Breast epithelium (tissue), 4 donors: Measurements from ENCODE around the gene COL15A1. TPM values are rescaled to one million over a fixed set of nuclear protein-coding genes. Genes with fewer than 3 reads are reported as not detected.
A peak's percentile ranks its signal among the peaks of the same experiment; 100 is the strongest.

Experiments
- DNase-seq, 2 donors: peaks; one replicate each; pipeline ENCODE4 v3.0.0-alpha.2; 2019; ENCODE audit warnings: low spot score in 2 of 2
- H3K27ac ChIP-seq, 2 donors: fragments of 200-600 bp; sonication (generic) in 1 of 2; one replicate each; pipeline ENCODE4 v1.5.1; 2016 to 2019; ENCODE audit warnings: mild to moderate bottlenecking in 1 of 2
- H3K27me3 ChIP-seq, 2 donors: fragments of 200-600 bp; sonication (generic) in 1 of 2; one replicate each; pipeline versions ENCODE4 v1.5.1 to v1.6.0; 2017 to 2019; ENCODE audit warnings: control low read depth in 1 of 2, mild to moderate bottlenecking in 1 of 2
- H3K36me3 ChIP-seq: fragments of 200-600 bp; one replicate; pipeline ENCODE4 v1.5.1; 2019
- H3K4me1 ChIP-seq, 2 donors: fragments of 200-600 bp; sonication (generic); one replicate each; pipeline ENCODE4 v1.5.1; 2016 to 2019; ENCODE audit warnings: control low read depth in 1 of 2
- H3K4me3 ChIP-seq, 3 donors: fragments of 200-600 bp; sonication (generic); 1 replicate in 2 of 3; 2 replicates in 1 of 3; pipeline ENCODE4 v1.5.1; 2016 to 2019; ENCODE audit warnings: mild to moderate bottlenecking in 3 of 3, moderate library complexity in 2 of 3
- H3K9me3 ChIP-seq, 2 donors: fragments of 200-600 bp; sonication (generic) in 1 of 2; one replicate each; pipeline ENCODE4 v1.5.1; 2016 to 2019; ENCODE audit warnings: control low read depth in 1 of 2
- POLR2A ChIP-seq: fragments of 450-650 bp; IDR thresholded peaks from one replicate; pipeline ENCODE4 v1.6.1; 2016; ENCODE audit warnings: antibody characterized with exemption, mild to moderate bottlenecking, moderate library complexity
- POLR2AphosphoS5 ChIP-seq, 3 donors: sonication (generic); formaldehyde crosslinking; IDR thresholded peaks; one replicate each; pipeline ENCODE4 v1.6.1; 2017; ENCODE audit warnings: antibody characterized with exemption in 3 of 3
- intact Hi-C: fragments of 100-400 bp; cut with DNase I; formaldehyde crosslinking; loops from one replicate; pipeline ENCODE4 v1.15.1; 2023; ENCODE audit warnings: low total_unique reads
- total RNA-seq, 3 donors: library from RNA; depleted of rRNA; stranded (reverse); fragments of >200 nt; gene quantifications; one replicate each; pipeline ENCODE4 v1.1.0, GENCODE V29; 2016
- TF ChIP-seq, protein P1 (sequence below), 3 donors: fragments of 450-650 bp; IDR thresholded peaks; one replicate each; pipeline ENCODE4 v1.5.1; 2016 to 2017; ENCODE audit warnings: antibody characterized with exemption in 3 of 3, mild to moderate bottlenecking in 3 of 3, moderate library complexity in 3 of 3

Gene COL15A1
- total RNA-seq, 3 donors from 2014 or later, result 13.9 to 47.8 (median 32.4) TPM

DNA sequence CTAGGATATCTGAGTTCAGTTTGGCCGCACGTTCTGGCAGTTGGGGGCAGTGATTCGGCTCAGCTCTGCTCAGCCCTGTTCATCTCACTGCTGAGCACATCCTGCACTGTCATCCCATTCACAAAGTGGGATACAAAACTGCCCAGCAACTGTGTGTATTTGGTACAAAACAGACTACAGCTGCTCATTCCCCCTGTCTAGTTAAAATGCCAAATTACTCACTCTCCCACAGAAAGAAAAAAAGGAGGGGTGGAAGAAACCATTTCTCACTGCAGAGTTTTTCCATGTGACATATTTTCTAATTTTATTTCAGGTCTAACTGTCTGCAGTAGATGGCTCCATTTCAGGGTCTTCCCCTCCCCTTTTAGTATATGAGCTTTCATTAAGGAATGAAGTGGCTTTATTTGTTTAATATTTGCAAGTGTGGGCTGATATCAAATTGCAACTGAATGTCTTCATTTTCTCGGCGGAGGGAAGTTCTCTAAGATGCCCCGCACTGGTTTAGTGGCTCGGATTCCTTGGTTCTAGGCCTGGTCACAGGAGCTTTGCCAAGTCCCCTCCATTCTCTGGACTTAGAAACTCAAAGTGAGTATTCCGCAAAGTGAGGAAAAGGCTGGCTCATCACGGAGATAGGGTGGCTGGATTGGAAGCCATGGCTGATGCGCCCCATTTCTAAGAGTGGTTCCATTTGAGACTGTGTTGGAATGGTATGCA, 14.7 kb downstream of the COL15A1 start:
- peak overlapping the region in 1 of 2 donors; percentile 76 for H3K27ac ChIP-seq
- no peak for DNase-seq
- TF ChIP-seq, protein P1, sequence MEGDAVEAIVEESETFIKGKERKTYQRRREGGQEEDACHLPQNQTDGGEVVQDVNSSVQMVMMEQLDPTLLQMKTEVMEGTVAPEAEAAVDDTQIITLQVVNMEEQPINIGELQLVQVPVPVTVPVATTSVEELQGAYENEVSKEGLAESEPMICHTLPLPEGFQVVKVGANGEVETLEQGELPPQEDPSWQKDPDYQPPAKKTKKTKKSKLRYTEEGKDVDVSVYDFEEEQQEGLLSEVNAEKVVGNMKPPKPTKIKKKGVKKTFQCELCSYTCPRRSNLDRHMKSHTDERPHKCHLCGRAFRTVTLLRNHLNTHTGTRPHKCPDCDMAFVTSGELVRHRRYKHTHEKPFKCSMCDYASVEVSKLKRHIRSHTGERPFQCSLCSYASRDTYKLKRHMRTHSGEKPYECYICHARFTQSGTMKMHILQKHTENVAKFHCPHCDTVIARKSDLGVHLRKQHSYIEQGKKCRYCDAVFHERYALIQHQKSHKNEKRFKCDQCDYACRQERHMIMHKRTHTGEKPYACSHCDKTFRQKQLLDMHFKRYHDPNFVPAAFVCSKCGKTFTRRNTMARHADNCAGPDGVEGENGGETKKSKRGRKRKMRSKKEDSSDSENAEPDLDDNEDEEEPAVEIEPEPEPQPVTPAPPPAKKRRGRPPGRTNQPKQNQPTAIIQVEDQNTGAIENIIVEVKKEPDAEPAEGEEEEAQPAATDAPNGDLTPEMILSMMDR (IDR thresholded peaks at IDR 0.05), result no peak
- TF ChIP-seq POLR2AphosphoS5 (IDR thresholded peaks at IDR 0.05) (no peak), POLR2A (no peak)
- H3K27me3 ChIP-seq, result no peaks in the 10 kb centered on the region
- peaks cover 0 to 11% of the 10 kb centered on the region in 2 donors for H3K9me3 ChIP-seq
- H3K36me3 ChIP-seq, result no peaks in the 10 kb centered on the region
- intact Hi-C loops, result no loop called here
- no peak overlapping the region for H3K4me3 ChIP-seq
- H3K4me1 ChIP-seq, result no peaks in the 10 kb centered on the region

DNA sequence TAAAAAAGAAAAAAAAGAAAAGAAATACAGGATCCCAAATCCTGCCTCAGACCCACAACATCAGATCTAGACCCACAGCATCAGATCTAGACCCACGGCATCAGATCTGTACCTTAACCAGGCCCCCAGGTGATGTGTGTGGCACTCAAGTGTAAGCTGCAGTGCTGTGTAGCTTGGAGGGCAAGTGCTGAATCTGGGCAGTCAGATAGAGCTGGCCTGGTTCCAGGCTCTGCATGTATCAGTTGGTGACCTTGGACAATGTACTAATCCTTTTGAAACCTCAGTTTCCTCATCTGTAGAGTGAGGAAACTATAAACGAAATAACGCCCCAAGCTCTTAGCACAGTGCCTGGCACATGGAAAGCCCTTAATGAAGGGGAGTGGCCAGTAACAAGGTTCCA, 16.7 kb downstream of the COL15A1 start:
- TF ChIP-seq POLR2AphosphoS5 (IDR thresholded peaks at IDR 0.05), result no peak
- TF ChIP-seq, protein P1 (IDR thresholded peaks at IDR 0.05), result no peak
- TF ChIP-seq POLR2A, result no peak
- intact Hi-C loops, result loop anchor here (10.0 kb wide), 1 partner anchor 66 kb away; no protein-coding TSS in a partner anchor
- H3K27me3 ChIP-seq, result no peaks in the 10 kb centered on the region
- no peak for DNase-seq
- H3K36me3 ChIP-seq, result no peaks in the 10 kb centered on the region
- no peaks in the 10 kb centered on the region for H3K4me1 ChIP-seq
- peaks cover 0 to 11% of the 10 kb centered on the region in 2 donors for H3K9me3 ChIP-seq
- no peak overlapping the region for H3K4me3 ChIP-seq
- H3K27ac ChIP-seq, result peak overlapping the region in 1 of 2 donors; percentile 32

DNA sequence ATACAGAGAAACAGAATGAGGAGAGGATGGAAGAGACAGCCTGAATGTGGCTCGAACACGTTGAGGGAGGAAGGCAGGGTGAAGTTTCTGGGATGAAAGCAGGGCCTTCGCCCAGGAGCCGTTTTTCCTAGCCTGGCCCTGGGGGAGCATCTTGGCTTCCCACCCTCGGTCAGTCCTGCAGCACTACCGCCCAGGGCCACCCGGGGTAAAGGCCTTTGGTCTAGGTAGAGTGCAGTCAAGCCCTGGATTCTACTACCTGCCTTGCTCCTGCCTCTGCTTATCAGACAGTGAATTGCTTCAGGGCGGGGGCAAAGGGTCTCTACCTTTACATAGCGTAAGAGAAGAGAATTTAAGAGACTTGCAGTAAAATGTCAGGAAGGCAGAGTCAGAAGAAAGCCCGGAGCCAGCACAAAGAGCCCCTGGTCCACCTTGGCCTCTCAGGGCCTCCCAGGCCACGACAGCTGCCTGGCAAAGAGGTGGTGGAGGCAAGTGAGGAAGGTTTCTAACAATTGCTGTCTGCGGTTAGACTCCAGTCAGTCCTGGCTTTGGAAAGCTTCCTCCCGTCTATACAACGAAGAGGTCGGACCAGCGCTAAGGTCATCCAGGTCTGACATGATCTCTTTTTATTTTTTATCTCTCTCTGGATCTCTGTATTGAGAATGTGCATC, 17.9 kb downstream of the COL15A1 start:
- no peaks in the 10 kb centered on the region for H3K4me1 ChIP-seq
- intact Hi-C loops, result loop anchor here (10.0 kb wide), 1 partner anchor 67 kb away; no protein-coding TSS in a partner anchor
- peak overlapping the region in 1 of 2 donors; percentile 33 for H3K27ac ChIP-seq
- TF ChIP-seq POLR2A (no peak), POLR2AphosphoS5 (IDR thresholded peaks at IDR 0.05) (no peak)
- TF ChIP-seq, protein P1 (IDR thresholded peaks at IDR 0.05), result no peak
- no peaks in the 10 kb centered on the region for H3K27me3 ChIP-seq
- DNase-seq, result no peak
- no peak overlapping the region for H3K4me3 ChIP-seq
- H3K36me3 ChIP-seq, result no peaks in the 10 kb centered on the region
- peaks cover 0 to 7% of the 10 kb centered on the region in 2 donors for H3K9me3 ChIP-seq

DNA sequence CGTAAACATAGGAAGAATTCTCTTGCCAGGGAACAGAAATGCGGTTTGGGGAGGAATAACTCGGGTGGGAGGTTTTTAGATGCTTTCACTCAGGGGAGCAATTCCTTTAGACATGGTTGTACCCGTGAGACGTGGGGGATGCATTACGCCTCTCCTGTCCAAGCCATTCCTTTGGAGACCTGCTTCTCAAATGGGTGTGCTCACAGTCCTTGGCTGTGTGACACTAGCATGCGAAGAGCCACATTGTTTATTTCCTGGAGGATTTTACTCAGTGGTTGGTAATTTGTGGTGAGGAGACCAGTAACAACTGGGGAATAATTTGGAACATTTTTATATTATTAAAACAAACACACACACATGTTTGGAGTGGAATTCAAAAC, 18.5 kb downstream of the COL15A1 start:
- intact Hi-C loops, result loop anchor here (10.0 kb wide), 1 partner anchor 67 kb away; no protein-coding TSS in a partner anchor
- Histone ChIP-seq H3K27ac (peak overlapping the region; percentile 12 to 33), H3K4me1 (no peaks in the 10 kb centered on the region), H3K27me3 (no peaks in the 10 kb centered on the region), H3K9me3 (peaks cover 0 to 2% of the 10 kb centered on the region in 2 donors), H3K36me3 (no peaks in the 10 kb centered on the region), H3K4me3 (no peak overlapping the region)
- TF ChIP-seq, protein P1 (IDR thresholded peaks at IDR 0.05), result no peak
- TF ChIP-seq POLR2A (no peak), POLR2AphosphoS5 (IDR thresholded peaks at IDR 0.05) (no peak)
- DNase-seq, result no peak

DNA sequence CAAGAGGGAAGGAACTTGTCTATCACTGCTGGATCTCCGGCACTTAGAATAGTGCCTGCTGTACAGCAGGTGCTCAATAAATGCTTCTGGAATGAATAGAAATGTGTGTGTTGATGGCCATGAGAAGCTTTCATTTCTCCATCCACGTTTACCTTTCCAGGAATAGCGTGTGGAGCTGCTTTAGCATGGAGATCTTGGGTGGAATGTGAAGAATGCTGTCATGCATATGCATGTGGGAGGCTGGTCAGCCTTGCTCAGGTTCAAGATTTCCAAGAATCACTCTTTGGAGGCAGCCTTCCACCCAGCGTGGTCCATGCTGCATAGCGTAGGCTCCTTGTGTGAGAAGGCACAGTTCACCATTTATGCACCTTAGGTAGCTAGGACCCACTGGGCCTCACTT, 19.2 kb downstream of the COL15A1 start:
- Histone ChIP-seq H3K4me1 (no peaks in the 10 kb centered on the region), H3K27me3 (no peaks in the 10 kb centered on the region), H3K36me3 (no peaks in the 10 kb centered on the region), H3K27ac (no peak overlapping the region), H3K4me3 (no peak overlapping the region), H3K9me3 (no peaks in the 10 kb centered on the region)
- intact Hi-C loops, result loop anchor here (10.0 kb wide), 1 partner anchor 68 kb away; no protein-coding TSS in a partner anchor
- no peak for TF ChIP-seq POLR2A
- no peak for TF ChIP-seq POLR2AphosphoS5 (IDR thresholded peaks at IDR 0.05)
- TF ChIP-seq, protein P1 (IDR thresholded peaks at IDR 0.05), result no peak
- DNase-seq, result no peak
